HCT116 (cell line): Measurements from ENCODE around the gene SERP1.

Experiments used
- POLR2A ChIP-seq: IDR thresholded peaks from 2 replicates; pipeline ENCODE4 v1.7.0; 2011; ENCODE audit warnings: borderline replicate concordance; ENCODE audit not compliant: insufficient read depth, insufficient read length; ENCODE audit errors: extremely low read depth
- TF ChIP-seq, protein P1 (sequence below), 3 experiments: fragments of 200-600 bp in 1 of 3; sonication (generic) in 1 of 3; IDR thresholded peaks in 2 of 3; conservative IDR thresholded peaks in 1 of 3; 2 replicates each; pipeline ENCODE4 v1.5.1; 2012 to 2017; ENCODE audit warnings: low read depth in 2 of 3, low read length in 2 of 3, antibody characterized with exemption in 1 of 3, borderline replicate concordance in 1 of 3, control low read depth in 1 of 3, mild to moderate bottlenecking in 1 of 3, mixed read lengths in 1 of 3, mixed run types in 1 of 3, moderate library complexity in 1 of 3; ENCODE audit not compliant: insufficient read depth in 1 of 3
- TF ChIP-seq, protein P2 (sequence below): IDR thresholded peaks from 2 replicates; pipeline ENCODE4 v1.6.1; 2012
- TF ChIP-seq, protein P3 (sequence below): IDR thresholded peaks from 2 replicates; pipeline ENCODE4 v1.6.1; 2012; ENCODE audit warnings: low read depth

DNA sequence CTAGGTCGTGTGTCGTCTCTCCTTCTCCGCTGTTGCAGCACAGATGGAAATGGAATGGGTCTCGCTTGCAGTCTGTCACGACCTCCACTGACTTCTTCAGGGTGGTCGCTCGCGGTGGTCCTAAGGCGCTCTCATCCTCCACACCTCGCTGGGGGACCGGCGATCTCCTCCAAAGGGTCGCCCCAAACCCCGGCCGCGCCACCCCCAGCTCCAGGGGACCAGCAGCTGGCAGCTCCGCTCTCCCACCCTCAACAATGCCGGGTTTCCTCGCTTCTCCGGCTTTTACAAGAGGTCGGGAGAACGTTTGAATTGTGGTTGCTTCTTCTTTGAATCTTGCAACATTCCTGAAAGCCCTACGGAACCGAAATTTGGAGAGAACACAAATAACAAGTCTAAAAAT, 25.9 kb downstream of the SERP1 start:
- TF ChIP-seq, protein P1, sequence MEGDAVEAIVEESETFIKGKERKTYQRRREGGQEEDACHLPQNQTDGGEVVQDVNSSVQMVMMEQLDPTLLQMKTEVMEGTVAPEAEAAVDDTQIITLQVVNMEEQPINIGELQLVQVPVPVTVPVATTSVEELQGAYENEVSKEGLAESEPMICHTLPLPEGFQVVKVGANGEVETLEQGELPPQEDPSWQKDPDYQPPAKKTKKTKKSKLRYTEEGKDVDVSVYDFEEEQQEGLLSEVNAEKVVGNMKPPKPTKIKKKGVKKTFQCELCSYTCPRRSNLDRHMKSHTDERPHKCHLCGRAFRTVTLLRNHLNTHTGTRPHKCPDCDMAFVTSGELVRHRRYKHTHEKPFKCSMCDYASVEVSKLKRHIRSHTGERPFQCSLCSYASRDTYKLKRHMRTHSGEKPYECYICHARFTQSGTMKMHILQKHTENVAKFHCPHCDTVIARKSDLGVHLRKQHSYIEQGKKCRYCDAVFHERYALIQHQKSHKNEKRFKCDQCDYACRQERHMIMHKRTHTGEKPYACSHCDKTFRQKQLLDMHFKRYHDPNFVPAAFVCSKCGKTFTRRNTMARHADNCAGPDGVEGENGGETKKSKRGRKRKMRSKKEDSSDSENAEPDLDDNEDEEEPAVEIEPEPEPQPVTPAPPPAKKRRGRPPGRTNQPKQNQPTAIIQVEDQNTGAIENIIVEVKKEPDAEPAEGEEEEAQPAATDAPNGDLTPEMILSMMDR (IDR thresholded peaks at IDR 0.05 in 2 of 3, conservative IDR thresholded peaks at IDR 0.05 in 1 of 3; ENCODE audit: borderline replicate concordance in 1 of 3, insufficient read depth in 1 of 3, low read depth in 2 of 3, low read length in 2 of 3) = no peak
- TF ChIP-seq, protein P2, sequence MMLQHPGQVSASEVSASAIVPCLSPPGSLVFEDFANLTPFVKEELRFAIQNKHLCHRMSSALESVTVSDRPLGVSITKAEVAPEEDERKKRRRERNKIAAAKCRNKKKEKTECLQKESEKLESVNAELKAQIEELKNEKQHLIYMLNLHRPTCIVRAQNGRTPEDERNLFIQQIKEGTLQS = no peak
- TF ChIP-seq POLR2A = no peak
- TF ChIP-seq, protein P3, sequence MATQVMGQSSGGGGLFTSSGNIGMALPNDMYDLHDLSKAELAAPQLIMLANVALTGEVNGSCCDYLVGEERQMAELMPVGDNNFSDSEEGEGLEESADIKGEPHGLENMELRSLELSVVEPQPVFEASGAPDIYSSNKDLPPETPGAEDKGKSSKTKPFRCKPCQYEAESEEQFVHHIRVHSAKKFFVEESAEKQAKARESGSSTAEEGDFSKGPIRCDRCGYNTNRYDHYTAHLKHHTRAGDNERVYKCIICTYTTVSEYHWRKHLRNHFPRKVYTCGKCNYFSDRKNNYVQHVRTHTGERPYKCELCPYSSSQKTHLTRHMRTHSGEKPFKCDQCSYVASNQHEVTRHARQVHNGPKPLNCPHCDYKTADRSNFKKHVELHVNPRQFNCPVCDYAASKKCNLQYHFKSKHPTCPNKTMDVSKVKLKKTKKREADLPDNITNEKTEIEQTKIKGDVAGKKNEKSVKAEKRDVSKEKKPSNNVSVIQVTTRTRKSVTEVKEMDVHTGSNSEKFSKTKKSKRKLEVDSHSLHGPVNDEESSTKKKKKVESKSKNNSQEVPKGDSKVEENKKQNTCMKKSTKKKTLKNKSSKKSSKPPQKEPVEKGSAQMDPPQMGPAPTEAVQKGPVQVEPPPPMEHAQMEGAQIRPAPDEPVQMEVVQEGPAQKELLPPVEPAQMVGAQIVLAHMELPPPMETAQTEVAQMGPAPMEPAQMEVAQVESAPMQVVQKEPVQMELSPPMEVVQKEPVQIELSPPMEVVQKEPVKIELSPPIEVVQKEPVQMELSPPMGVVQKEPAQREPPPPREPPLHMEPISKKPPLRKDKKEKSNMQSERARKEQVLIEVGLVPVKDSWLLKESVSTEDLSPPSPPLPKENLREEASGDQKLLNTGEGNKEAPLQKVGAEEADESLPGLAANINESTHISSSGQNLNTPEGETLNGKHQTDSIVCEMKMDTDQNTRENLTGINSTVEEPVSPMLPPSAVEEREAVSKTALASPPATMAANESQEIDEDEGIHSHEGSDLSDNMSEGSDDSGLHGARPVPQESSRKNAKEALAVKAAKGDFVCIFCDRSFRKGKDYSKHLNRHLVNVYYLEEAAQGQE = no peak
